ENCODE data around the gene MCM3.

The MCM3 gene

DNA sequence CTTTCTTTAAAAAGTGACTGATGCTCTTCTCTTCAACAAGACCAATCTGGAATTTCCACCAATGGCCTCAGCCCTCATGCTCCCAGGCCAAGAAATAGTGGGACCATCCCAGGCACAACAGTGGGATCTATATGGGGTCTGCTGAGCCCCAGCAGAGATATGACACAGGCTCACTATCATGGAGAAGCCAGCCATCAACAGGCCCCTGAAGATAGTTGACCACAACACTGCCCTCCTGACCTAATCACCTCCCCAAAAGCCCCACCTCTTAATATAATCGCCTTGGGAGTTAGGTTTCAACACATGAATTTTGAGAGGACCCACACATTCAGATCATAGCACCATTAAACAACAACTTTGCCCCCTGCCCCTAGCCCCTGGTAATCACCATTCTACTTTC, 16.8 kb upstream of the MCM3 start:
- DNase-seq = no peak

DNA sequence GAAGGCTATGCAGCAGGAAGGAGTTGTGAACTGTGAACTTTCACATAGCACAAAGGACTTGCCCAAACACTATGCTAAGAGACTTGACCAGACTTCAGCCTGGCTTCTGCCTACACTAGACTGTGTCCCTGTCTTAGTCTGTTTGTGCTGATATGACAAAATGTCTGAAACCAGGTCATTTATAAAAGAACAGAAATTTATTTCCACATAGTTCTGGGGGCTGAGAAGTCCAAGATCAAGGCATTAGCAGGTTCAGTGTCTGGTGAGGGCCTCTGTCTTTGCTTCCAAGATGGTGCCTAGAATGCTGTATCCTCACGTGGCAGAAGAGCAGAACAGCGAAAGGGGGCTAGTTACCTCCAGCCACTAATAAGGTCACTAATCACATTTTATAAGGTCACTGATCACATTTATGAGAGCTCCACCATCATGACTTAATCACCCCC, 16.0 kb upstream of the MCM3 start:
- no peak for DNase-seq

DNA sequence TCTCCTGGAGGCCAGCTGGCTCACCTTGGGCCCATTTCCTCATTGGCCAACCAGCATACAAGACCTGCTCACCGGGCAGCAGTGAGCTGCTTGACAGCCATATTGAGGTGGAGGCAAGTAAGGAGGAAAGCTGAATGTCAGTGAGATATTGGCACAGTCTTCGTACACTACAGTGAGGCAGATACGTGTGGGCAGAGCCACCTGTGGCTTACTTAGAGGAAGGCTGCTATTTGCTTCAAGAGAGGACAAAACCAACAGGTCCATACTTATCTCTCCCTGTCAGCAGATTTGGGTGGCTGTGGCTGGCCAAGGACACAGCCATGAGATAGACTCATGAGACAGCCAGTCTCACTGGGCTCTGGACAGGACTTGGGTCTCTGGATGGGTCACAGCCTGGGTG, 15.1 kb upstream of the MCM3 start:
- DNase-seq = no peak

DNA sequence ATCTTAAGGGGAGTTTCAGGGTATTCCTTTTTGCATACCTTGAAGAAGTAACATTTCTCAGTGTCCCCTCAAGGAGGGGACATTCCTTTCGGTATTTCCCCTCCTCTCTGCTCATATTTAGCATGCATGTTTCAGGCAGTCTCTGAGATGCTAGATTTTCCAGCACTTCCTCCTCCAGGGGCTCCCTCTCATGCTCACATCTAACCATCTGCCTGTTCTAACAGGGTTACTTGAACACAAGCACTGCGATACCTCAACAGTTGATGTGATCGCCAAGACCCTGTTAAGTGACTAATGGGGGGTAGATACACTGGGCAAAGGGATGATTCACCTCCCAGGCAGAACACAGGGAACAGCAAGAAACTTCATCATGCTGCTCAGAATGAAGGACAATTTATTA, 12.9 kb upstream of the MCM3 start:
- peak; percentile 63 for DNase-seq

DNA sequence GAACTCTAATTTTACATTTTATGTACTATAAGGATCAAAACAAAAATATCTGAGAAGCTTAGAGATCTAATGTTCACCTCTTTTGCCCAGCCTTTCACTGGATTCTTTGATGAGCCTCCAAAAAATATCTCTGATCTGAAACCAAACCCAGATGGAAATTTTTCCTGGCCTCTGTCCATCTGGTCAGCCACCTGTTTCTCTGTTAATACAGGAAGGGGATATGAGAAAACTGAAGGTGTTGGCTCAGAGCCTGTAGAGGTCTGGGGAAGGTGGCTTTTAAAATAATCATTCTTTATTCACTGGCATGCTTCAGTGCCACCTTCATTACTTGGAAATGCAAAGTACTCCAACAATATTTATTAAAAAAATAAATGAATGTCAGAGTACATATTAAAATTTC, 8.5 kb upstream of the MCM3 start:
- no peak for DNase-seq

- DNase-seq = no peak
These were observed 4.3 kb upstream of the MCM3 start for GRCh38 chr6:52288841-52289240.

DNA sequence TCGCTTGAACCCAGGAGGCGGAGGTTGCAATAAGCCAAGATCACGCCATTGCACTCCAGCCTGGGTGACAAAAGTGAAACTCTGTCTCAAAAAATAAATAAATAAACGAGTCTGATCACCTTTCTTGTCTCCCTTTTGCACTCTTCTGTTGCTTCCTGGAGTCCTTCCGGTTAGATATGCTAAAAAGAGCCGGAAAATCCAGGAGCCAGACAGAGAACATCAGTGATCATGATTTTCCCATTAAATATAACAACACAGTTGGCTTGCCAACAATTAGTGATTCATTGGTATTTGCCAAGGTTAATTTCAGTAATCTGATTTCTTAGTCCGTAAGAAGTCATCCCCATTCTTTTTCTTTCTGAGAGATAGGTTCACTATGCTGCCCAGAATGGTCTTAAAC, 3.7 kb upstream of the MCM3 start:
- no peak for DNase-seq

DNA sequence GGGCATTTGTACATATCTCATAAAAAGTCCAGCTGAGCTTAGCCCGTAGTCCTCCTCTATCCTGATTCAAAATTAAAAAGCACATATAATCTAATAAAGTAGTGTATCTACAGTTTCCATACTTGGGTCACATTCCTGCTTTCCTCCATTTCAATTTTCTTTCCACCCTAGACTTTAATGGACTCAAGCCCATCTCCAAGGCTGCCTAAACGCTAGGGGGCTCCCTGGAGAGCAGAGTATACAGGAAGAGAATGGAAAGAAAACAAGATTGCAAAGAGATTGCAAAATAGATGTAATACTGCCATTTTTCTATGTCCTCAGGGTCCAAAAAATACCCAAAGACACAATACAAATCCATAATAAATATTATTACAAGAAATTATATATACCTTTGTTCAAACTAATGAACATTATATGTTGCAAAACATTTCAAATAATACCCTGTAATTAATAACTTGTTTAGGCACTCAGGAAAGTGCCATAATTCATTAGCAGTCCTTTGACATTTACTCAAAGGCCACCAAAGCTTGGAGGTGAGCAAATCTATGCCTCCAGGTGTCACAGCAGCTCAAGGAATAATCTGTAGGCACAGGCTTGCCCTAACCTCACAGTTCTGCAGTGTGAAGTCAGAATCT, 2.4 kb upstream of the MCM3 start:
- DNase-seq = peak; percentile 83

DNA sequence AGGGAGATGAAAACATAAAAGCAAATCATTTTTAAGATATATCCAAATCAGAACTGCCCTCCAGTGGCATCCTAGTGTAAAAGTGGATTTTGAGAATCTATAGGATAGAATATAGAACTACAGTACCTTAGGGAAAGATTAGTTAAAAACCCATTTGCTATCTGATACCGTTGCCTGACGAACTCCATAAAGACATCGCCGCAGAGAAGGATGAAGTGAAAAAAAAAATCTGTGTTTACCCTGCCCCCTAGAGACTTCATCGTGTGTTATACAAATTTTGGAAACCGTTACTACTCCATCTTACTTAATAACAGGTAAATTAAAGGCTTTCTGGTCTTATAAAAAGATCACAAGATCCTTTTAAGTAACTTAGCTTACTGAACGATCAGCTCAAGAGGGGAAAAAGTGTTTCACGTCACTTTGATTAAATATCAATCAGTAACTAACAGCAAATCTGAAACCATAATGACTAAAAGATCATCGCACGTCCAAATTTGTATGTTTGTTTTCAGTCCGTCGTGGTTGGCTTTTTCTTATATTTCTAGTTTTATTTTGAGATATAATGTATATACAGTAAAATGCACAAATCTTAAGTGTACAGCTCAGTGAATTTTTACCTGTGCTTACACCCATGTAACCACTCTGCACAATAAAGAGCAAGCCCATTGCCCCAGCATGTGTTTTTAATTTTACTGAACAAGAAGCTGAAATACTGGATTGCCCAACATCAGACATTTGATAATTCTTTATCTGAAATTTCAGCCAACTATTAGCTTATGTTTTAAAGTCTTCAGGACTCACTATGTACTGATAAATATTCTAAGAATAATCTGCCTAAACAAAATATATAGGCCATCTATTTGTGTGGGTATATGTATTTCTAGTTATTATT, 881 bp upstream of the MCM3 start:
- peak; percentile 23 for DNase-seq

DNA sequence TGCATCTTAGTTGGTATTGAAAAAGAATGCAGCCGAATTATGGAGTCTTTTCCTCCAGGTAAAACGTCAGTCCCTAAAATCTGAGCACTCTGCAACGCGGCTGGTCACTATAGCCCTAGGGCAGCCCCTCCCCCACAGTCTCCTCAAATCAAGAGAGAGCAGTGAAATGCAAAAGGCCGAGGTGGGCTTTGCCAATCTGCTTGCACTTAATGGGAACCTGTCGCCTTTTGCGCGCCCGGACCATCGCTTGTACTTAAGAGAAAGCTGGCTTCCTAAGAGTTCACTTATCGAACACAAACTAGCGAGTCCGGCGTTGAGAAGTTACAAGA, 447 bp downstream of the MCM3 start:
- no peak for DNase-seq

DNA sequence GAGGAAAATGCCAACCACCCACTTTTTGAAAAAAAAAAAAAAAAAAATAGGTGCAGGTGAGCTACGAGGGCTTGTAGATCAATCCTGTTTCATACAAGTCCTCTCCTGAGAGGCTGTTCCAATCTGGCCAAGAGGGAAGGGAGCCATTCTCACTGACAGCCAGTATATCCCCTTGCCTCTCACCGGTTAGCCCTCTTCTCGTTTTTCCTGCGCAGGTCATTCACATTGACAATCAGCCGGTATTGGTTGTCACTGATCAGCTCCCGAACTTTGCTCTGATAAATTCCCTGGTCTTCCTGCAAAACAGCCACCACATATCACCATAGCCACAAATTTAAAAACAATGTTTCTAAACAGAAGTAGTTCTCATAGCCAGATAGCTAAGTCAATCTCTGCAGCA, 1.4 kb downstream of the MCM3 start:
- no peak for DNase-seq

DNA sequence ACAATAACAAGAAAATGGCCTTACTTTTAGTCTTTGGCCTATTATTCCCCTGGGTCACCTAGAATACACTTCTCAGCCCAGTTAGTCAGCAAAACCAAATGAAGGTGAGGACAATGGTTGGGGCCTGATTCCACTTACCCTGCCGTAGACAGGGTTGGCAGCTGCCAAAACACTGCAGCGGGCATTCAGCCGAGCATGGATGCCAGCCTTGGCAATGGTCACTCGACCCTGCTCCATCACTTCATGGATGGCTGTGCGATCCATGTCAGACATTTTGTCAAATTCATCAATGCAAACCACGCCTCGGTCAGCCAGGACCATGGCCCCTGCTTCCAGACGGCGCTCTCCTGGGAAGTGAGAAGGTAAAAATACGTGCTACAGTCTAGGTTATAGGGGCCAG, 8.4 kb downstream of the MCM3 start:
- no peak for DNase-seq

GRCh38 chr6:52271852-52272460, 12.6 kb downstream of the MCM3 start:
- no peak for DNase-seq

GRCh38 chr6:52263709-52264540, 20.6 kb downstream of the MCM3 start:
- DNase-seq = peak; percentile 47

DNA sequence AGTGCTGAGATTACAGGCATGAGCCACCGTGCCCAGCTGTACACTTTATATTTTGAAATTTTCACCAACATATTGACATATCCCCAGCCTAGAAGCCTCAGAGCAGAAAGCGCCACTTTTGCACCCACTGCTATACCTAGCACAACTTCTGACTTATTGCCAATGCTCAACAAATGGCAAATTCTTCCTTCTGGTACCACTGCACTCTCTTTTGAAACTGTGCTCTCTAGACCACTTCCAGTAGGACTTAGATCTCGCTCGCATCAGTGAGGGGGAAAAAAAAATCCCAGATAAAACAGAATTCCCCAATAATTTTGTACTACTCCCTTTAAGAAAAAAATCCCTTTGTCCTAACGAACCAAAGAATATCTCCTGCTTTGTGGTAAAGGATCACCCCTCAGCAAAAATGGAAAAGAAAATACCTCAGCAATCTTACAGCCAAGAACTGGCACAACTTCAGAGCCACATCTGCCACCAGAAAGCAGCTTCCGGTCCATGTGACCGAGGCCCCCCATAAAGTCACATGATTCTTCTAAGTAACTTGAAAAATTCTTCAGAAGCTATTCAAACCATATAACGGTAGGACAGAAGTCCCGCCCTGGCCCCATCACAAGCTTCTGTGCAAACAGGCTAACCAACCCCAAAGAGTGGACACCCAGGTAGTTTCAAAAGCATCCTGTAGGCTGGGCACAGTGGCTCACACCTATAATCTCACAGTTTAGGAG, 21.8 kb downstream of the MCM3 start:
- no peak for DNase-seq

DNA sequence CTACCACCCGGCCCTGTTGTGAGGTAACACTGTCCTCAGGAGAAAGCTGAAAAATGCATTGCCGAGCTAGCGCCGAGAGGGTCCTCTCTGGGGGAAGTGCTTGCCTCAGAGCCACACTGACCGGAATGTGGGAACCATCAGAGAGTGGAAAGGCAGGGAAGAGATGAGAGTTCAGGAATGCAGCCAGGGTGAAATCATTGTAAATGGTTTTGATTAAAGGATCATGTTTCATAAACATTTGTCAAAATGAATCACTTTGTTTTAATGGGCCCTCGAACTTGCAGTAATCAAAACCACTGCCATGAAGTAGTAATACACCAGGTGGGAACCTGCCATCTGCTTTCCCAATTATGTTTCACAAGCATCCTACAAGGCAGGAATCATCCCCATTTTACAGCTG, 23.3 kb downstream of the MCM3 start:
- no peak for DNase-seq

DNA sequence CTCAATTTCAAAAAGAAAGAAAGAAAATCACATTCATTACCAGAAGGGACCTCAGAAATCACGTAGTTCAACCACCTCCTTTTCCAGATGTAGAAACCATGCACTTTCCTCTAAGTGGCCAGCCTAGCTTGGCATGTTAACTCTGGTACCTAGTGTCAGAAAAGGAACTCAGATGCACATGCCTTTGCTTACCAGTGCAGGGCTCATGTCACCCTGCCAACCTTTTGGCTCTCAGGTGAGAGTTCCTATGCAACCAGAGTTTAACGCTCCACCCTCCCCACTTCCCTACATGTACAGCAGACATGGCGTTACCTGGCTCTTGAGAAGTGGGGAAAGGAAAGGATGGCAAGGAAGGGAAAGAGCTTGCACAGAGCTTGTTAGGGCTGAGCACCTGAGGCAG, 23.9 kb downstream of the MCM3 start:
- no peak for DNase-seq

DNA sequence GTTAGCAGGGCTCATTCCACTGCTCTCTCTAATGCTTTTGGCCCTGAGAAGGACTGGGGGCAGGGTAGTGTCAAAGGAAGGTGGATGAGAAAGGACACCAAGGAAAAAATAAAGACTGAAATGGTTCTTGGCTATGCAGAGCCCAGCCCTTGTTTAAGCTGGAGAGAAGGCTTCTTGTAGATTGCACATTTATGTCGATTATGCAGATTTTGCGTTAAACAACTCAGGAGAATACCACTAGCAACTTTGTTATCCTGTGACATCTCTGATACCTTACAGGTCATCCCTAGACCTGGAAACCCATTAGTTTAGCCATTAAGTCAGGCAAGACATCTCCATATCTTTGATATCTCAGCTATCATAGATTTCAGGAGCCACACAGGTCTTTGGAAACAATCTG, 29.1 kb downstream of the MCM3 start:
- no peak for DNase-seq

GRCh38 chr6:52254731-52255378, 29.7 kb downstream of the MCM3 start:
- no peak for DNase-seq

GRCh38 chr6:52253494-52253893, 31.0 kb downstream of the MCM3 start:
- no peak for DNase-seq

GRCh38 chr6:52251113-52251512, 33.4 kb downstream of the MCM3 start:
- no peak for DNase-seq

- DNase-seq = no peak
These were observed 35.5 kb downstream of the MCM3 start for GRCh38 chr6:52249078-52249477.
